SK-N-SH (cell line): Measurements from ENCODE around the gene POLR2B. TPM values are rescaled to one million over a fixed set of nuclear protein-coding genes. Genes with fewer than 3 reads are reported as not detected.
A peak's percentile ranks its signal among the peaks of the same experiment; 100 is the strongest.

Experiments
- CTCF ChIA-PET: fragments of 300-600, 350-600 bp; formaldehyde crosslinking; extraction: SDS; loops from one replicate; lab custom pipeline; 2021; lab: Yijun Ruan, JAX
- POLR2A ChIA-PET: fragments of 350-600 bp; sonication (Branson Sonifier 250); formaldehyde crosslinking; extraction: SDS; loops from one replicate; lab custom pipeline; 2020; ENCODE audit warnings: antibody characterized with exemption, inconsistent platforms; lab: Yijun Ruan, JAX
- DNase-seq: peaks from one replicate; pipeline ENCODE4 v3.0.0; 2012
- H2AFZ ChIP-seq: fragments of 200-600 bp; sonication (generic); 2 replicates; pipeline ENCODE4 v1.8.1; 2016; ENCODE audit warnings: antibody characterized with exemption, mild to moderate bottlenecking, low read depth
- H3F3A ChIP-seq: fragments of 200-600 bp; sonication (generic); replicated peaks from 2 replicates; pipeline ENCODE3; 2016; ENCODE audit warnings: antibody characterized with exemption, mild to moderate bottlenecking; ENCODE audit not compliant: insufficient read depth
- H3K27ac ChIP-seq, 2 experiments: fragments of 200-500 bp in 1 of 2; fragments of 200-600 bp in 1 of 2; sonication (Bioruptor generic) in 1 of 2; sonication (generic), shearing (Covaris generic) in 1 of 2; 2 replicates each; pipeline versions ENCODE4 v1.5.1 to v1.6.1; 2014 to 2016; ENCODE audit warnings: low read depth in 2 of 2, inconsistent platforms in 1 of 2, low read length in 1 of 2, mild to moderate bottlenecking in 1 of 2, mixed read lengths in 1 of 2
- H3K27me3 ChIP-seq: fragments of 200-600 bp; sonication (generic), shearing (Covaris generic); 2 replicates; pipeline ENCODE4 v1.6.1; 2016; ENCODE audit warnings: mixed run types; ENCODE audit not compliant: insufficient read depth
- H3K36me3 ChIP-seq, 2 experiments: fragments of 200-500 bp in 1 of 2; fragments of 200-600 bp in 1 of 2; sonication (Bioruptor generic) in 1 of 2; sonication (generic) in 1 of 2; replicated peaks in 1 of 2; 2 replicates each; pipeline versions ENCODE3 to v1.5.1; 2014 to 2016; ENCODE audit warnings: low read length in 1 of 2, mild to moderate bottlenecking in 1 of 2; ENCODE audit not compliant: insufficient read depth in 2 of 2, control insufficient read depth in 1 of 2
- H3K4me1 ChIP-seq, 2 experiments: fragments of 200-500 bp in 1 of 2; fragments of 200-600 bp in 1 of 2; sonication (Bioruptor generic) in 1 of 2; sonication (generic), shearing (Covaris generic) in 1 of 2; 2 replicates each; pipeline versions ENCODE4 v1.5.1 to v1.6.1; 2014 to 2016; ENCODE audit warnings: low read depth in 1 of 2, low read length in 1 of 2, mixed run types in 1 of 2; ENCODE audit not compliant: insufficient read depth in 2 of 2, control insufficient read depth in 1 of 2
- H3K4me2 ChIP-seq: fragments of 200-600 bp; sonication (generic), shearing (Covaris generic); 2 replicates; pipeline ENCODE4 v1.6.1; 2017; ENCODE audit warnings: mixed run types
- H3K4me3 ChIP-seq, 2 experiments: fragments of 200-500 bp in 1 of 2; fragments of 200-600 bp in 1 of 2; sonication (Bioruptor generic) in 1 of 2; sonication (generic), shearing (Covaris generic) in 1 of 2; 2 replicates each; pipeline versions ENCODE4 v1.5.1 to v1.8.1; 2014 to 2016; ENCODE audit warnings: low read depth in 2 of 2, inconsistent platforms in 1 of 2, low read length in 1 of 2, mild to moderate bottlenecking in 1 of 2, mixed read lengths in 1 of 2, moderate library complexity in 1 of 2
- H3K79me2 ChIP-seq: fragments of 200-600 bp; sonication (generic); 2 replicates; pipeline ENCODE4 v1.8.1; 2017; ENCODE audit warnings: mild to moderate bottlenecking; ENCODE audit not compliant: insufficient read depth
- H3K9ac ChIP-seq: fragments of 200-600 bp; sonication (generic); 2 replicates; pipeline ENCODE4 v1.6.1; 2017; ENCODE audit warnings: mixed run types
- H3K9me2 ChIP-seq: fragments of 200-600 bp; sonication (generic); 2 replicates; pipeline ENCODE4 v1.6.1; 2017; ENCODE audit warnings: mixed run types
- H3K9me3 ChIP-seq: fragments of 200-600 bp; sonication (generic); 2 replicates; pipeline ENCODE4 v1.6.1; 2017; ENCODE audit warnings: mixed run types, mild to moderate bottlenecking, moderate library complexity
- H4K20me1 ChIP-seq: fragments of 200-600 bp; sonication (generic); 2 replicates; pipeline ENCODE4 v1.6.1; 2017; ENCODE audit warnings: mild to moderate bottlenecking, mixed run types; ENCODE audit not compliant: insufficient read depth
- CHD2 ChIP-seq: fragments of 150-350 bp; IDR thresholded peaks from 2 replicates; pipeline ENCODE4 v1.6.1; 2018; ENCODE audit warnings: low read length; ENCODE audit not compliant: partially characterized antibody
- ELF1 ChIP-seq: IDR thresholded peaks from 2 replicates; pipeline ENCODE4 v1.4.0; 2012
- EZH2phosphoT487 ChIP-seq: fragments of 200-600 bp; sonication (generic); IDR thresholded peaks from 2 replicates; pipeline ENCODE4 v1.6.1; 2017; ENCODE audit warnings: low read depth, mixed run types, mild to moderate bottlenecking, antibody characterized with exemption, moderate library complexity, borderline replicate concordance
- FOSL2 ChIP-seq: IDR thresholded peaks from 2 replicates; pipeline ENCODE4 v1.4.0; 2012; ENCODE audit warnings: low read depth, mild to moderate bottlenecking, moderate library complexity, borderline replicate concordance
- GABPA ChIP-seq: IDR thresholded peaks from 2 replicates; pipeline ENCODE4 v1.4.0; 2012; ENCODE audit warnings: low read depth, mild to moderate bottlenecking
- GATA2 ChIP-seq: sonication (generic); formaldehyde crosslinking; IDR thresholded peaks from 2 replicates; pipeline ENCODE4 v1.5.0; 2020; ENCODE audit warnings: mild to moderate bottlenecking, missing genetic modification reagents
- NFIC ChIP-seq: IDR thresholded peaks from 2 replicates; pipeline ENCODE4 v1.4.0; 2012; ENCODE audit warnings: borderline replicate concordance
- NRF1 ChIP-seq: IDR thresholded peaks from 2 replicates; pipeline ENCODE4 v1.6.1; 2012; ENCODE audit warnings: low read depth, mild to moderate bottlenecking, low read length
- POLR2AphosphoS5 ChIP-seq: IDR thresholded peaks from 2 replicates; pipeline ENCODE4 v1.6.1; 2012; ENCODE audit warnings: low read depth, low read length
- RAD21 ChIP-seq: IDR thresholded peaks from 2 replicates; pipeline ENCODE4 v1.6.1; 2012; ENCODE audit warnings: mild to moderate bottlenecking, low read length
- RCOR1 ChIP-seq: fragments of 150-350 bp; IDR thresholded peaks from 2 replicates; pipeline ENCODE4 v1.6.1; 2017; ENCODE audit warnings: antibody characterized with exemption, low read length
- RXRA ChIP-seq: IDR thresholded peaks from 2 replicates; pipeline ENCODE4 v1.4.0; 2012; ENCODE audit warnings: low read depth, mild to moderate bottlenecking, borderline replicate concordance
- SMC3 ChIP-seq: IDR thresholded peaks from 2 replicates; pipeline ENCODE4 v1.6.1; 2012; ENCODE audit warnings: low read depth, low read length, improper control_type of control experiment
- TAF1 ChIP-seq: IDR thresholded peaks from 2 replicates; pipeline ENCODE4 v1.6.1; 2012; ENCODE audit warnings: low read depth, mild to moderate bottlenecking, low read length, moderate library complexity, borderline replicate concordance
- TCF12 ChIP-seq: IDR thresholded peaks from 2 replicates; pipeline ENCODE4 v1.4.0; 2012
- TEAD4 ChIP-seq: IDR thresholded peaks from 2 replicates; pipeline ENCODE4 v1.4.0; 2012; ENCODE audit warnings: mild to moderate bottlenecking, borderline replicate concordance; ENCODE audit not compliant: insufficient read depth
- WGBS: methylation state at CpG from one replicate; pipeline ENCODE4 v1.1.6; 2017; ENCODE audit warnings: low lambda C conversion rate; 5-methylcytosine and 5-hydroxymethylcytosine counted together
- polyA plus RNA-seq, 3 experiments: library from polyadenylated mRNA; depleted of rRNA; stranded (reverse); fragments of >200 nt; gene quantifications; 2 replicates each; pipeline ENCODE4 v1.2.3, GENCODE V29; 2012
- TF ChIP-seq, protein P1 (sequence below): IDR thresholded peaks from 2 replicates; pipeline ENCODE4; 2012
- TF ChIP-seq, protein P2 (sequence below): IDR thresholded peaks from 2 replicates; pipeline ENCODE4 v1.4.0; 2012; ENCODE audit warnings: low read depth, borderline replicate concordance
- TF ChIP-seq, protein P3 (sequence below): IDR thresholded peaks from 2 replicates; pipeline ENCODE4 v1.6.1; 2012; ENCODE audit warnings: mild to moderate bottlenecking, low read depth, low read length, moderate library complexity

POLR2B gene
- polyA plus RNA-seq, 1 of the 3 experiments (the other 2 are of a cell fraction): 58.5 TPM

DNA sequence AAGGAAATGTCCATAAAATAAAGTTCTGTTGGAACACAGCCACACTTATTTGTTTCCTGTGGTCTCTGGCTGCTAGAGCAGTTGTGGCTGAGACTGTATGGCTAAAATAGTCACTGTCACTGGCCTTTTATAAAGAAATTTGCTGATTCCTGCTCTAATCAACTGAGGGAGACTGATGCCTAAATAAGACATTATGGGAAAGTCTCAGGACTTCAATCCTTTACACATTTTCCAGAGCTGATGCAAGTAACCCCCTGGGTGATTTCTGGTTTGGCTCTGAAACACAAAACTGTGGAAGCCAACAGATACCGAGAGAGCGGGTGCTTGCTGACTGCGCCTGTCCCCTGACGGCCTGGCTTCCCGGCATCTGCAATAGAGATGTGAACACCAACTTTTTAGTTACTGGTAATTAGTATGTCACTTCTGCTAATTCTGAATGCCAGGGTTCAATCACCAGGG, 64.0 kb downstream of the POLR2B start:
- Histone ChIP-seq H3K4me2 (no peak overlapping the region), H3K27ac (peak overlapping the region in 1 of 2 experiments; percentile 75; a peak in 2 of 4 replicates), H3F3A (peaks cover 16% of the 10 kb centered on the region), H3K4me3 (no peak overlapping the region), H3K9me3 (no peaks in the 10 kb centered on the region), H3K27me3 (no peaks in the 10 kb centered on the region), H3K79me2 (no peaks in the 10 kb centered on the region), H3K9ac (no peak overlapping the region), H2AFZ (no peak overlapping the region), H4K20me1 (no peaks in the 10 kb centered on the region), H3K4me1 (peaks cover 7 to 10% of the 10 kb centered on the region in 2 experiments; a peak in 3 of 4 replicates), H3K9me2 (no peaks in the 10 kb centered on the region), H3K36me3 (no peaks in the 10 kb centered on the region)
- no peak for TF ChIP-seq RCOR1
- TF ChIP-seq SMC3: no peak
- no peak for TF ChIP-seq RXRA
- no peak for TF ChIP-seq NRF1
- TF ChIP-seq NFIC: no peak
- TF ChIP-seq, protein P1, sequence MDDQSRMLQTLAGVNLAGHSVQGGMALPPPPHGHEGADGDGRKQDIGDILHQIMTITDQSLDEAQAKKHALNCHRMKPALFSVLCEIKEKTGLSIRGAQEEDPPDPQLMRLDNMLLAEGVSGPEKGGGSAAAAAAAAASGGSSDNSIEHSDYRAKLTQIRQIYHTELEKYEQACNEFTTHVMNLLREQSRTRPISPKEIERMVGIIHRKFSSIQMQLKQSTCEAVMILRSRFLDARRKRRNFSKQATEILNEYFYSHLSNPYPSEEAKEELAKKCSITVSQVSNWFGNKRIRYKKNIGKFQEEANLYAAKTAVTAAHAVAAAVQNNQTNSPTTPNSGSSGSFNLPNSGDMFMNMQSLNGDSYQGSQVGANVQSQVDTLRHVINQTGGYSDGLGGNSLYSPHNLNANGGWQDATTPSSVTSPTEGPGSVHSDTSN: no peak
- TF ChIP-seq TEAD4: no peak
- TF ChIP-seq TCF12: no peak
- TF ChIP-seq CHD2: no peak
- no peak for TF ChIP-seq GABPA
- TF ChIP-seq GATA2 (CRISPR knock-in tag): no peak
- no peak for TF ChIP-seq FOSL2
- TF ChIP-seq, protein P2, sequence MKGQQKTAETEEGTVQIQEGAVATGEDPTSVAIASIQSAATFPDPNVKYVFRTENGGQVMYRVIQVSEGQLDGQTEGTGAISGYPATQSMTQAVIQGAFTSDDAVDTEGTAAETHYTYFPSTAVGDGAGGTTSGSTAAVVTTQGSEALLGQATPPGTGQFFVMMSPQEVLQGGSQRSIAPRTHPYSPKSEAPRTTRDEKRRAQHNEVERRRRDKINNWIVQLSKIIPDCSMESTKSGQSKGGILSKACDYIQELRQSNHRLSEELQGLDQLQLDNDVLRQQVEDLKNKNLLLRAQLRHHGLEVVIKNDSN: no peak
- TF ChIP-seq EZH2phosphoT487: no peak
- no peak for TF ChIP-seq ELF1
- no peak for TF ChIP-seq TAF1
- TF ChIP-seq, protein P3, sequence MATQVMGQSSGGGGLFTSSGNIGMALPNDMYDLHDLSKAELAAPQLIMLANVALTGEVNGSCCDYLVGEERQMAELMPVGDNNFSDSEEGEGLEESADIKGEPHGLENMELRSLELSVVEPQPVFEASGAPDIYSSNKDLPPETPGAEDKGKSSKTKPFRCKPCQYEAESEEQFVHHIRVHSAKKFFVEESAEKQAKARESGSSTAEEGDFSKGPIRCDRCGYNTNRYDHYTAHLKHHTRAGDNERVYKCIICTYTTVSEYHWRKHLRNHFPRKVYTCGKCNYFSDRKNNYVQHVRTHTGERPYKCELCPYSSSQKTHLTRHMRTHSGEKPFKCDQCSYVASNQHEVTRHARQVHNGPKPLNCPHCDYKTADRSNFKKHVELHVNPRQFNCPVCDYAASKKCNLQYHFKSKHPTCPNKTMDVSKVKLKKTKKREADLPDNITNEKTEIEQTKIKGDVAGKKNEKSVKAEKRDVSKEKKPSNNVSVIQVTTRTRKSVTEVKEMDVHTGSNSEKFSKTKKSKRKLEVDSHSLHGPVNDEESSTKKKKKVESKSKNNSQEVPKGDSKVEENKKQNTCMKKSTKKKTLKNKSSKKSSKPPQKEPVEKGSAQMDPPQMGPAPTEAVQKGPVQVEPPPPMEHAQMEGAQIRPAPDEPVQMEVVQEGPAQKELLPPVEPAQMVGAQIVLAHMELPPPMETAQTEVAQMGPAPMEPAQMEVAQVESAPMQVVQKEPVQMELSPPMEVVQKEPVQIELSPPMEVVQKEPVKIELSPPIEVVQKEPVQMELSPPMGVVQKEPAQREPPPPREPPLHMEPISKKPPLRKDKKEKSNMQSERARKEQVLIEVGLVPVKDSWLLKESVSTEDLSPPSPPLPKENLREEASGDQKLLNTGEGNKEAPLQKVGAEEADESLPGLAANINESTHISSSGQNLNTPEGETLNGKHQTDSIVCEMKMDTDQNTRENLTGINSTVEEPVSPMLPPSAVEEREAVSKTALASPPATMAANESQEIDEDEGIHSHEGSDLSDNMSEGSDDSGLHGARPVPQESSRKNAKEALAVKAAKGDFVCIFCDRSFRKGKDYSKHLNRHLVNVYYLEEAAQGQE: no peak
- no peak for TF ChIP-seq POLR2AphosphoS5
- TF ChIP-seq RAD21: no peak
- 100% methylated on average over 4 of the region's 5 CpGs for WGBS
- ChIA-PET CTCF (interaction anchor here (8.8 kb wide), 1 partner anchor 121 kb away, joined by 139 read pairs; no protein-coding TSS in a partner anchor), POLR2A (interaction anchor here (0.6 kb wide), 1 partner anchor 63 kb away, joined by 5 read pairs; no protein-coding TSS in a partner anchor)
- DNase-seq: no peak
